Hepatocyte (in vitro differentiated cells): ENCODE results near the gene SSB. TPM values are rescaled to one million over a fixed set of nuclear protein-coding genes. Genes with fewer than 3 reads are reported as not detected.

Source experiments
- DNase-seq: peaks from one replicate; pipeline ENCODE4 v3.0.0-alpha.2; 2016; ENCODE audit warnings: low spot score
- H2AFZ ChIP-seq: fragments of 200-600 bp; sonication (generic); 2 replicates; pipeline ENCODE4 v1.6.0; 2016; ENCODE audit warnings: antibody characterized with exemption, mild to moderate bottlenecking
- H3K27ac ChIP-seq: fragments of 200-600 bp; sonication (generic); 2 replicates; pipeline ENCODE4 v1.5.1; 2016; ENCODE audit warnings: mild to moderate bottlenecking
- H3K27me3 ChIP-seq: fragments of 200-600 bp; sonication (generic); 2 replicates; pipeline ENCODE4 v1.6.1; 2016
- H3K36me3 ChIP-seq: fragments of 200-600 bp; sonication (generic); replicated peaks from 2 replicates; pipeline ENCODE4 v1.5.1; 2016; ENCODE audit warnings: low read depth; ENCODE audit not compliant: insufficient read depth
- H3K4me1 ChIP-seq: fragments of 200-600 bp; sonication (generic); 2 replicates; pipeline ENCODE4 v1.5.1; 2016; ENCODE audit warnings: mild to moderate bottlenecking, moderate library complexity; ENCODE audit not compliant: insufficient read depth
- H3K4me2 ChIP-seq: fragments of 200-600 bp; sonication (generic); 2 replicates; pipeline ENCODE4 v1.6.0; 2016
- H3K4me3 ChIP-seq: fragments of 200-600 bp; sonication (generic); 2 replicates; pipeline ENCODE4 v1.5.1; 2016; ENCODE audit warnings: mild to moderate bottlenecking
- H3K79me2 ChIP-seq: fragments of 200-600 bp; sonication (generic); 2 replicates; pipeline ENCODE4 v1.6.0; 2017; ENCODE audit warnings: mild to moderate bottlenecking
- H3K9me2 ChIP-seq: fragments of 200-600 bp; sonication (generic); replicated peaks from 2 replicates; pipeline ENCODE4 v1.6.0; 2017; ENCODE audit warnings: mild to moderate bottlenecking; ENCODE audit not compliant: insufficient read depth
- H3K9me3 ChIP-seq: fragments of 200-600 bp; sonication (generic); 2 replicates; pipeline ENCODE4 v1.5.1; 2016; ENCODE audit warnings: low read depth, mild to moderate bottlenecking
- H4K20me1 ChIP-seq: fragments of 200-600 bp; sonication (generic); 2 replicates; pipeline ENCODE4 v1.6.0; 2016; ENCODE audit warnings: mild to moderate bottlenecking; ENCODE audit not compliant: insufficient read depth, poor library complexity, severe bottlenecking
- CTCF ChIP-seq: fragments of 200-600 bp; sonication (generic); IDR thresholded peaks from 2 replicates; pipeline ENCODE4 v1.5.1; 2016; ENCODE audit warnings: antibody characterized with exemption, mild to moderate bottlenecking; ENCODE audit not compliant: poor library complexity
- EZH2 ChIP-seq: fragments of 200-600 bp; sonication (generic); IDR thresholded peaks from 2 replicates; pipeline ENCODE4 v1.6.1; 2016; ENCODE audit warnings: antibody characterized with exemption, mild to moderate bottlenecking, borderline replicate concordance
- EZH2phosphoT487 ChIP-seq: fragments of 200-600 bp; sonication (generic); IDR thresholded peaks from one replicate; pipeline ENCODE4 v1.6.1; 2018; ENCODE audit warnings: antibody characterized with exemption, mild to moderate bottlenecking, low read depth, moderate library complexity; ENCODE audit not compliant: unreplicated experiment, severe bottlenecking
- WGBS: methylation state at CpG from one replicate; pipeline ENCODE4 v1.1.6; 2016; ENCODE audit warnings: low lambda C conversion rate; ENCODE audit errors: missing lambda C conversion rate; 5-methylcytosine and 5-hydroxymethylcytosine counted together
- polyA plus RNA-seq: library from polyadenylated mRNA; unstranded; fragments of >200 nt; fragmentation: Nextera tagmentation; extraction: Ambion mirVana; gene quantifications from 2 replicates; pipeline ENCODE4 v1.2.1, GENCODE V29; 2016
- total RNA-seq: library from RNA; depleted of rRNA; stranded (reverse); fragments of >200 nt; gene quantifications from 2 replicates; pipeline ENCODE4 v1.2.3, GENCODE V29; 2014

The SSB gene
- total and polyA plus RNA-seq, 2 experiments from 2014 or later: 143 to 176 TPM

GRCh38 chr2:169771612-169772011, 27.1 kb upstream of the SSB start:
- Histone ChIP-seq H3K27ac (no peak overlapping the region), H3K9me2 (no peaks in the 10 kb centered on the region), H3K79me2 (no peaks in the 10 kb centered on the region), H3K4me1 (no peaks in the 10 kb centered on the region), H2AFZ (no peak overlapping the region), H4K20me1 (no peaks in the 10 kb centered on the region), H3K27me3 (no peaks in the 10 kb centered on the region), H3K36me3 (no peaks in the 10 kb centered on the region), H3K4me3 (no peak overlapping the region), H3K9me3 (no peaks in the 10 kb centered on the region), H3K4me2 (no peak overlapping the region)
- peak; percentile 30 for DNase-seq
- WGBS: 98% methylated on average over 2 of the region's 2 CpGs
- TF ChIP-seq EZH2phosphoT487: no peak
- no peak for TF ChIP-seq CTCF
- TF ChIP-seq EZH2: no peak

DNA sequence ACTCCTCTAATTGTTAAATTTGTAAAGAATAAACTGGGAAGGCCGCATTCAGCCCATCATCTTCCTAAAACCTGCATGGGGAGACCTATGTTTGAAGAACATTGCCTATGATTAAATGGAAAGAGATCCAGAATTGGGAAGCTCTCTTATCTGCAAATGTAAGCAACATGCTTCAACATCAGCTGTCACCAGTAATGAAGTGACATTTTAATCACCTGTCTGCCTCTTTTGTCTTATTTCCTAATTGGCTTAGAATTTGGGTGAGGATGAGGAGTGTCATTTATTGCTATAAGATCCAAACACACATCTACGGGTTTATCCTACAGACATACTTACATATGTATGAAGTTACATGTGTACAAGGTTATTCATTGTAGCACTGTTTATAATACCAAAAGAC, 26.0 kb upstream of the SSB start:
- no peak for TF ChIP-seq EZH2
- no peak for TF ChIP-seq EZH2phosphoT487
- TF ChIP-seq CTCF: no peak
- H3K27ac ChIP-seq: no peak overlapping the region

GRCh38 chr2:169775354-169775753, 23.3 kb upstream of the SSB start:
- Histone ChIP-seq H3K4me2 (peak overlapping the region; percentile 5), H3K9me3 (no peaks in the 10 kb centered on the region), H3K4me3 (no peak overlapping the region), H3K9me2 (no peaks in the 10 kb centered on the region), H4K20me1 (no peaks in the 10 kb centered on the region), H2AFZ (no peak overlapping the region), H3K27ac (peak overlapping the region; percentile 60), H3K79me2 (no peaks in the 10 kb centered on the region), H3K36me3 (no peaks in the 10 kb centered on the region), H3K4me1 (no peaks in the 10 kb centered on the region), H3K27me3 (no peaks in the 10 kb centered on the region)
- WGBS: 93% methylated on average over 3 of the region's 3 CpGs
- TF ChIP-seq CTCF (no peak), EZH2phosphoT487 (no peak), EZH2 (no peak)
- DNase-seq: no peak

More for the DNA sequence above, 26.0 kb upstream of the SSB start:
- Histone ChIP-seq H3K9me2 (no peaks in the 10 kb centered on the region), H3K36me3 (no peaks in the 10 kb centered on the region), H3K4me3 (no peak overlapping the region), H4K20me1 (no peaks in the 10 kb centered on the region), H3K9me3 (no peaks in the 10 kb centered on the region), H3K27me3 (no peaks in the 10 kb centered on the region), H3K4me1 (no peaks in the 10 kb centered on the region), H3K4me2 (no peak overlapping the region), H3K79me2 (no peaks in the 10 kb centered on the region), H2AFZ (no peak overlapping the region)
- no peak for DNase-seq
- WGBS: 81% methylated on average over 2 of the region's 2 CpGs

- Histone ChIP-seq H3K9me2 (no peaks in the 10 kb centered on the region), H3K4me1 (no peaks in the 10 kb centered on the region), H3K4me2 (peak overlapping the region; percentile 5), H3K4me3 (no peak overlapping the region), H3K27me3 (no peaks in the 10 kb centered on the region), H3K79me2 (no peaks in the 10 kb centered on the region), H3K36me3 (no peaks in the 10 kb centered on the region), H4K20me1 (no peaks in the 10 kb centered on the region), H3K9me3 (no peaks in the 10 kb centered on the region), H3K27ac (peak overlapping the region; percentile 60), H2AFZ (no peak overlapping the region)
- no peak for DNase-seq
- WGBS: 31% methylated on average over 2 of the region's 2 CpGs
- TF ChIP-seq EZH2 (no peak), CTCF (no peak), EZH2phosphoT487 (no peak)
These were observed 22.9 kb upstream of the SSB start for GRCh38 chr2:169775765-169776164.
